CD4-positive, alpha-beta T cell treated with Interleukin-17A for 4 hours (primary cell): Measurements from ENCODE around the gene CTBP2.
"Not testable (repeated sequence)": the region's sequence is repeated elsewhere in the genome, so short reads cannot be mapped to it uniquely, and the experiment has no call there.

ENCODE experiments used
- DNase-seq: peaks from one replicate; pipeline ENCODE4 v3.0.0-alpha.2; 2020; ENCODE audit warnings: mixed read lengths

The CTBP2 gene

DNA sequence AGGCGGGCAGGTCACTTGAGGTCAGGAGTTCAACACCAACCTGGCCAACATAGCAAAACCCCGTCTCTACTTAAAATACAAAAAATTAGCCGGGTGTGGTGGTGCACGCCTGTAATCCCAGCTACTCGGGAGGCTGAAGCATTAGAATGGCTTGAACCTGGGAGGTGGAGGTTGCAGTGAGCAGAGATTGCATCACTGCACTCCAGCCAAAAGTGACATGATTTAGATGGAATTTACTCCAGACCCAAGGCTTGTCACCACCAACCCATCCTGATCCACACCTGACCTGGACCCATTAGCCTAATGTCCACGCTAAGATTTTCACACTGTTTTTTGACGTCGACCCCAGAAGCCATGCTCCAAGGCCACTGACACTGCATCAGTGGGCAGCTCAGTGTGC lies 101.0 kb downstream of the CTBP2 start:
- DNase-seq, result not testable (repeated sequence)

DNA sequence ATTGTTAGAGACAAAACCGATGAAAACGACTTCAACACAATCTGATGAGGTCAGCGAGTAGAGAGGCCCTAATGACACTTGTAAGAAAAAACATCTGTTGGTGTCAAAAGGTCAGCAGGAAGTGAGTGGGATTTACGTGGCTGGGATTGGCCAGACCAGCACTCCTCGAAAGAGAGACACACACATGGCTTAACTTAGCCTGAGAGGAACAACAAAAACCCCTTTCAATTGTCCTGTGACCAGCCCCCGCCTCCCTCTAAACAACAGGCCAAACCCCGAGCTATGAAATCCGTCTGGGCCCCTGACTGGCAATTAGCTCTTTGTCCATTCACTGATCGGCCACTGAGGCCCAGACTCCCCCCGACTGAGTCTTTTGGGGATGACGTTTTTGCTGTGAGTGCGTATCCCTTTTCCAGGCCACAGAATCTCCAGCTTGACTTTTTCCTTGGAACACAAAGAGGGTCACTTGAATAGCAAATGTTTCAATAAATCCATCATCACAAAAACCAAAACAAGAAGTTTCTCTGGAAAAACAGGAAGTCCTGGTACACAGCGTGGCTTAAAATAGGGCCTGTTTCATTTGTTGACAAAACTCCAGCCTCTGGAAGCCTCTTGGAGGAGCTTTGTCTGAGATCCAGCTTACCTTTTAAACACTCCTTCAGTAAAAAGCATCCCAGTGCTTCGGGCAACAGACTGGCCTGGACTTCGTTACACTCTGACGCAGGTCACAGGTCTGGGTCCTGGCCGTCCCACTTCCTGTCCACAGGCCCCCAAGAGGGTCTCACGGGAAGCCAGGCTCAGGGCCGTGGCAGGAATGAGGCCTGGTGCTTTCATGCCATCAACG lies 103.0 kb downstream of the CTBP2 start:
- DNase-seq, result no peak

DNA sequence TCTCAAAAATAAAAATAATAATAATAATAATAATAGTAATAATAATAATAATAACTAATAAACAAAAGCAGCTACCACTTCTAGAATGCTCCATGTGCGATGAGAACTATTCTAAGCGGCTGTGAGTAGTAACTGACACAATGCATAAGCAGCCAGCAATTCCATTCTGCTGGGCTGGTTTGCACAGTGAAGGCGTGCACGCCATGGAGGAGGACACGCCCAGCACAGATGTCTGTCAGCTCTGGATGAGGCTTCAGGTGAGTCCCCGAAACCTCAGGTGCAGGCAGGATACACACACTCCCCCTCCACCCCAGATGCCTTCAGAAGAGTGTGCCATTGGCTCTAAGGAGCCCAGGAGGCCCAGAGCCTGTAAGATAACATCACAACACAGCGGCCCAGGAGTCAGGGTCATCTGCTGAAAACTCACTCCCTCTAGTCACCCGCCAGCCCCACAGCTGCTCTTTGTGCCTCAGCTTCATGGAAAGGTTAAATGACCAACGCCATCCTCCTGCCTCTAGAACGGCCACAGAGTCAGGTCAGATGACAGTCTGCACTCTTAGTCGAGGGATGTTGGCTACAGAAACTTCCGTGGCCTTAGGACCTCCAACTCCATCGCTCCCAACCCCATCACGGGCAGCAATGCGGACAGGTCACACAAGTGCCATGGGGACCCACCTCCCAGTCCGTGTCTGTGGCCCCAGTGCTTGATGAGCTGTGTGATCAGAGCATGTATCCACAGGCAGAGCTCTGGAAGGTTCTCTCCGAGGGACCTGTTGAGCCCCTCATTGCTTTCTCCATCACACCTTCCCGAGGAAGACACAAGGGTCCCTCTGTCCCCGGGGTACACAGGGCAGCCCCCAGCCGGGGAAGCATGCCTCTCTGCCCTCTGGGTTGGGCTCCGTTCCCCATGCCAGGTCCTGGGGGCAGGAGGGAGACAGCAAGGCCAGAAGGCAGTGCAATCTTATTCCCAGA lies 103.9 kb downstream of the CTBP2 start:
- no peak for DNase-seq

DNA sequence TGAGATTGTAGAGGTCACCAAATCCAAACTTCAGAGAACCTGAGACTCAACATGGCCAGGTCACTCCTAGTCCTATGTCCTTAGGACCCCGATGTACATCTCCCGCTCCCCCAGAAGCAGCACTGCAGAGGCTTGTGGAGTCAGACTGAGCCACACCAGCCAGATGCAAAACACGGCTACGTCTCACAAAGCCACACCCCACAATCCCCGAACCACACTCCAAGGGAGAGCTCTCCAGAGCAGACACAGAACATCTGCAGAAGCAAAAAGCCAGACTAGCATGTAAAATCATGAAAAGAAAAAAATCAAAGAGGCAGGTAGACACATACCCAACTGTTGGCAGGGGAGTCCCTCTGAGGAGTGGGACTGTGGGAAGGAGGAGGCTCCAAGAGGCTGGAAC lies 104.9 kb downstream of the CTBP2 start:
- DNase-seq, result no peak

DNA sequence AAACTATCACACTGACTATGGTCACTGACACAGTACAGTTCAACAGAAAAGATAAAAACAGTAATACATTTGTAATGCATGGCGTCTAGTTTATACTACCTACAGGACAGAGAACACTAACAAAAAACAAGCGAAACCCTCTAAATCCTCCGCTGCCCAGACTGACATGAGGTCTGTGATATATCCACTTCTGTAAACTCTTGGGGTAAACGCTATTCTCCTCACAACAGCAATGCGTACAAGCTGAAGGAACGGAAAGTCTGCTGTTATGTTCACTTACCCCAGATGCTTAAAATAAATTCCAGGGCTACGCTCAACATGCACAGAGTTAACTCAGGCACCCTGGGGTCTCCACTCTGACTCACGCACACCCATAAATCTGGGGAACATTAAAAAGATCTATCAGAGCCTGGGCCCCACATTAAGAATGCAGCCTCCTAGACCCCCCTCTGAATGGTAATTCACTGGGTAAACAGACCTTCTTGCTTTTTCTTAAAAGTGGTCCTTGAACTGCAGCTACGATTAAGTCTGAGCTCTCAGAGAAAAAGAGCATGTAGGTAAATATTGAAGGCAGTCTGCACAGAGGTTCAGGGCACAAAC lies 105.6 kb downstream of the CTBP2 start:
- DNase-seq, result no peak

DNA sequence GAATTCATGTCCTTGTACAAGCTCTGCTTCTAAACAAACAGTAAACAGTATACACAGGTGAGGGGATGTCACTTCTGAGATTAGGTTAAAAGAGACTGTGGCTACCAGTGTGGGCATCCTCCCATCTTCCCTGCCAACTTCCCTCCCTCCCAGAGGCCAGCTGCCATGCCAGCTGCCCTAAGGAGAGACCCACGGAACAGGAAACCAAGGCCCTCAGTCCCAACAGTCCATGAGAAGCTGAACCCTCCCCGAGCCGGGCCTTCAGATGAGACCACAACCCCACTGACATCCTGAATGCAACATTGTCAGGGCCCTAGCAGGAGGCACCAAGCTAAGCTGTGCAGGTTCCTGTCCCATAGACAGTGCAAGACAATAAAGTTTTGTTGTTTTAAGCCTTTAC lies 106.1 kb downstream of the CTBP2 start:
- DNase-seq, result no peak

DNA sequence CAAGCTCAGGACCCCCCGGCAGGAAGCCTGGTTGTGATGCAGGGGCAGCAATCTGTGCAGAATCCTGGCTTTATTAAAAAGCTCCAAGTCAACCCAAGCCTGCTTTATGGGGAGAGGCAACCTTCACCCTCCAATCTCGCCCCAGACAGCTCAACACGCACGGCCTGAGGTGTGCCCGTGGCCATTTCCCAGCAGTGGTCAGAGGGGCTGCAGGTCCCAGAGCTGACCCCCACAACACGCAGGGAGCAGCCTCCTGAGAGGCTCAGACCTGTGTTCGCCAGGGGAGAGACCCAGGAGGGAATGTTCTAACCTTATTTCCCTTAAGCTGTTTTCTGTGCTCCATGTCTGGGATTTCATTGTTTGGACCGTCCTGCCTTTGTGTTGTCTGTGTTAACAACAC lies 108.2 kb downstream of the CTBP2 start:
- no peak for DNase-seq

DNA sequence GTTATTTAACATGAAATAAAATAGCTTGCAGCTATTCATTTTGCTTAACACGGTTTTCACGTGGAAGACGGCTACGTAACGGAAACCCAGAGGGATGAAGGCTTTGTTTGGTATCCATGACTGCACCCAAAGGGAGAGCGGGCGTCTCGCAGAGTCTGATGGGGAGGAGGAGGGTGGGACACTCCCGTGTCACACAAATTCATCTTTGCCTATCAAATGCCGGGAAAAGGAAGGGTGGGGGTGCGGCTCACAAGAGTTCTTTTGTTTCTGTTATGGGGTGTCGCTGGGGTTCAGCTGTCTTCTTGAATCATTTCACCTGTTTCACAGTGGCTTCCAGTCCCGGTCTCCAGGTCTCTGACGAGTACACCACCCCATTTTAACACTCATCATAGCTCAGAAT lies 110.0 kb downstream of the CTBP2 start:
- no peak for DNase-seq

DNA sequence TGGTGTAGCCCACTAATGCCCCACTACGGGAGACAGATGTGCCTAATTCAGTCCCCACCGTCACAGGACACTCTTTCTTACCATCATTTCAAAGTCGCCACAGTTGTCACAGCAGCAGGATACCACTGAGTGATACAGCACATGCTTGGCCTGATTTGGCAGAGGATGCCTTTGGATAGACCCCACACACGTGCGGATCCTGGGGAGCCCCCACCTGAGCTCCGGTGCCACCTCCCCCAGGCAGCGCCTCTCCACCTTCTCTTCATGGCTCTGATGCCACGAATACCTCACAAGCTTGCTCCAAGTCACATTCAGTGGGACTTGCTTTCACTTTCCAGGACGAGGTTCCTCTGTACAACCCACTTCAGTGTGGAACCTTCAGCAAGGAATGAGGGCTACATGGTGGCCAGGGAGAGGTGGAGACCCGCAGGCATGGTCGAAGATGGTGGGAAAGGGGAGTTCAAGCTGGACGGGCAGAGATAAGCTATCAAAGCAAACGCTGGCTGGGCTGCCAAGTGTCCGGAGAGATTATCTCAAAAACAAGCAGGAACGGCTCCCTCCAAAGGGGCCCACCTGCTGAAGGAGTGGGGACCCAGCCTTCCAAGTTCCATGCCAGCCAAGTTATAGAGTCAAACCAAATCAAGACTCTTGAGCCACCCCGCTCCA lies 111.0 kb downstream of the CTBP2 start:
- DNase-seq, result no peak

DNA sequence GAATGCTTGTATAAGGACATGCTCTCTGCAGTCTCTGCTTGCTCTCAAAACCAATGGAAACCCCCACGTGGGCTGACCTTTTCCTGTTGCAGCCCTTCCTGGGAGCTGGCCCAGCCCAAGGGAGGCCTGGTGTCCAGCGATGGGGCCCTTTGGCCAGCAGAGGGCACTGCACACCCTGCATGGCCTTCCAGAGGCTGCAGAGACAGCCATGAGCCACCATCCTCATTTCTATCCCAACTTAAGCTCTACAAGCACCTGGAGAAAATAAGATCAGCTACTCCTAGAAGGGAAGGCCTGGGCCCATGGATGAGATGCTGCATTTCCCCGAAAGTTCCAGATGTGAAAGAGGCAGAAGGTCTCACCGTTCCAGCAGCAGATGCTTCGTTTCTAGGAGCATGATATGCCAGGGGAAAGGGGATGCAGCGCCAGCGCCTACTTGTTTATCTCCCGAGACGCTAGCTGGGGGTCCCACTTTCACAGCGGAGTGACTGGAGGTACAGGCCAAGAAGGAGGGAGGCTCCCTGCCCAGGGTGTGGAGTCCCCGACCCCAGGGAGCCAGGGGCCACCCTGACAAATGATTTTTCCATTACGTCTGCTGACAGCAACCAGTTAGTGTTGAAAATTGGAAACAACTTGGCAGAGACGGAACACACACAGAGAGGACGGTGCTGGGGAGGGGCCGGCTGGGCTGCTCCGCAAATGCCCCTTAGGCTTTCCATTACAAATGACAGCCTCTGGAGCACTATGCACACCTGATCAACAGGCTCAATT lies 112.1 kb downstream of the CTBP2 start:
- peak; percentile 51 for DNase-seq

DNA sequence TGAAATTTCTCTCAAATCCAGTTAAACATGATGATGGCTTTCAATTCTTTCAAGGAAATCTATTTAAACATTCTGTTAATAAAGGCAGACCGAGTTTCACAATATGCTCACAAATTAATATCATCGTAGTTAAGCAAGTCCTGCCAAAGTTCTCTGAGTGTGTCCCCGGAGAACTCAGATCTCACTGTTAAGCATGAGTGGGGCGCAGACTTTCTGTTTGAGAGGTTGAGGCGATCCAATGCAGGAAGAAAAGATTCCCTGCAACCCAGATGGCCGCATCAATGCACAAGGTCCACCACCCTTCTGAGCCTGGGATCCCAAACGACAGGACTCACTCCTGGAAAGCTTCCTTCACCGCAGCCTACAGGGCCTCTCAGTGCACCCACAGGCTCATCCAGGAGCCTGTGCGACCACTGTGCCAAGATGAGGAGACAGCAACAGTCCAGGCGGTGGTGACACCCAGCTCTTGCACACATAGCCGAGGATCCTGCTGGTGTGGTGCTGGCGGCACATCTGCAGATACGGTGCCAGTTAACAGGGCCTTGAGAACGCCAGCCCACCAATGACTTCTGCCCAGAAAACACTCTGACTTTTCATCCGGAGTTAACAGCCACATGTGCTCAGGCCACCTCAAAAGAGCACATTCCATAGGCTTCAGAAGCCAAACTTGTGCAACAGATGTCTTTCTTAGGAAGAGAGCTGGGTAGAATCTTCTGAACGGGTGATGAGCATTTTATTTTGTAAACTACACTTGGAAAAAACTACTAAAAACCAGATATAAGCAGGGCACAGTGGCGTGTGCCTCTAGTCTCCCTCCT lies 116.3 kb downstream of the CTBP2 start:
- no peak for DNase-seq

DNA sequence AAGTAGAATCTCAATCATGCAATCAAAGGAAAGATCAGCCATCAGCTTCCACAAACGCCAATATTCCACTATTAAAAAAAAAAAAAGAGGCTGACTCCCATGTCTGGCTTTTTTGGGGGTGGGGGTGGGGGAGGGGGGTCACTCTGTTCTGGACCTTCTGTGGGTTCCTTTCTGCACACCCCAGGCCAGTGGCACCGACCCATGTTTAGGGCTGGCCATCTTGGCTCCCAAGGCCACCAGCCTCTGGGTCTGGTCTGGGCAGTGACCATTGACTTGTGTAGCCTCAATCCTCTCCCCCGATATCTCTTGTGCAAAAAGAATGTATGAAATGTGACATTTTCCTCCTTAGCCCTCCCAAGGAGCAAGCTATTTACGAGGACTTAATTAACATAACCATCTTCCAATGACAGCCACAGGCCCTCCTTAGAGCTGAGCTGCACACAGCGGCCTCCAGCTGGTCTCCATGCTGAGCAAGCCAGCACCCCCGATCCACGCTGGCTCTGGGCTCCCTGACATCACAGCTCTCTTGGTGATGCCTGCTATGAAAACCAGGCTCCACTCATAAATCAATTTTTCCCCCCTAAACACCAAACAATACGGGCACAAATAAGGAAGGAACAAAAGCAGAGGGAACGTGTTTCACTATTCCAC lies 118.4 kb downstream of the CTBP2 start:
- DNase-seq, result no peak

DNA sequence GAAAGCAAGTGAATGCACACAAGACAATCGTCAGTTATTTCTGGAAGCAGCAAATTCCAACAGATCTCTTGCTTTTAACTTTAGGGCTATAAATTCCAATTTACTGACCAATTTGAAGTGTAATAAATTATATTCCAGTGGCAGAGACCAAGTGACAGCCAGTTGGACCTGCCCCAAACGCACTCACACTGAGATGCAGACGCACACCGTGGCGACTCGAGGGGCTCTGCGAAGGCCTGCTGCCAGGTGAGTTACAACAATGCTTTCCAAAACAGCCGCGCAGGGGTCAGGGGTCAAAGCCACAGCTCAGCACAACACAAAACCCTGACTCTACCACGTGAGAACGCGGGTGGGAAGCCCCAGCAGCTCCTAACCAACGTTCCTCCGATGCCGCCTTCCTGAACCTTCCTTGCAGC lies 121.0 kb downstream of the CTBP2 start:
- no peak for DNase-seq

DNA sequence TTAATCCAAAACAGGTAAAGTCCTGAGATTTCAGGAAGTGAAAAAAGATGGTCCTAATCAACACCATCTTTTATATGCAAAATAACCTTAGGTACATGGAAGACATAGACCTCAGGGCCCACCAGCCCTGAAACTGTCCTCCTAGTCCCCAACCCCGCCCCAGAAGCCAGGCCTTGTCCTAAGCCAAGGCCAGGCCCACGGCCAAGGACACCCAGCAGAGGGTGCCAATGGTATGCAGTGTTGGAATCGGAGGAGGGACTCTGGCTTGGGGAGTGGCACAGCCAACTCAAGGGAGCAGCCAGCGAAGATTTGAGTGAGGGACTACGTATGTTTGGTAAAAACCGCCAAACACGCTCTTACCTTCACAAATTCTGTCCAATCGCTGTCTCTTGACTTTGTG lies 121.7 kb downstream of the CTBP2 start:
- DNase-seq, result no peak

DNA sequence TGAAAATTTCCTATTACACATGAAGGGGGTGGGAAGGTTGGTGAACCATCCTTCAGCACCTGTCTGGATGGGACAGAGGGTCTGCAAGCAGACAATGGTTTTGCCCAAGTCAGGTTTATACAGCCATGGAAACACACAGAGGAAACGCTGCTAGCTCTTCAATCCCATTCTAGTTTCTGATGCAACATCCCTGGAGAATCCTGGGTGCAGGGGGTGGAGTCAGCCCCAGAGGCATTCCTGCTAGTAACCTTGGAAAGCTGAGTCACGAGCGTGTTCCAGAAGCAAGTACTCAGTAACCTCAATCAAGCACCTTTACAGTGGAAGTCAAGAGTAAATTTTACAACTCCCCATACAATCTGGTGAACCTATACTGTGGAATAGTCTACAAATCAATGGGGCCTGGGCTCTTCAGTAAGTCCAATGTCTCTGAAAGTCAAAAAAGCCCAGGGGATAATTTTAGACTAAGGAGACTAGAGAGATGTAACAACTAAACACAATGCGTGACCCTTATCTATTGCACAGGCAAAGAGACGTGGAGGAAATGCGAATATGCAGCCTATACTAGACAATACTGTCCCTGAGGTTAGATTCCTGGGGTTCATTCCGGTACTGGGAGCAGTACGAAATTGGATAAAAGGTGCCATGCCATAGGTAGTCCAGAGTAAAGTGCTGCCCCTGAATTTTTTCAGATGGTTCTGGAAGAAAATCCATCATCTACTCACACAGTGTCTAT lies 123.1 kb downstream of the CTBP2 start:
- no peak for DNase-seq

DNA sequence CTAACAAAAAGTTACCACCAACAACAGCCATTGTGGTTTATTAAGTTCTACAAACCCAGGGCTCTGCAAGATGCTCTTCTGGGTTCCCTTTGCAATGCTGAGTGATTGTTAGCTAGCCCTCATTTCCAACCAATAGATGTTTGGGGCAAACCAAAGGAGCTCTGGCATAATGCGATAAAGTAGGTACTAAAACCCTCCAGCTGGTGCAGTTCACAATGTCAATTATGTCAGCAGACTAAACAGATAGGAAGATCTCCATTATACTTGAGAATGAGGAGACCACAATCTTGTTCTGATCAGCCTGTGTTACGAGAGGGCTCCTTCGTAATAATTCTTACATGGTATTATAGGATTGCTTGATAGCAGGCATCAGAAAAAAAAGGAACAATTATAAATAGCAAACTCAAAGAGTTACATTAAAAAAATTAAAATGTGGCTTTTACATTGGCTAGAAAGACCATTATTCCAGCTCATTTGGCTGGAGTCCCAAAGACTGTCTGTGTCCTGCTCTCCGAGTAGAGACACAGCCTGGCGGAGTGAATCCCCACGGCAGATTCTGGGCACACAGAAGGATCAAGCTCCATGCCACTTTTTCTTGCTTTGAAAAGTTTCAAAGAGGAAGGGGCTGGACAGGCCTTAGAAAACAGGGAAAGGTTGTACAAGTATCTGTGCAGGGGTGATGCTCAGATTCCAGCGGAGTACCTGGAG lies 124.6 kb downstream of the CTBP2 start:
- no peak for DNase-seq

DNA sequence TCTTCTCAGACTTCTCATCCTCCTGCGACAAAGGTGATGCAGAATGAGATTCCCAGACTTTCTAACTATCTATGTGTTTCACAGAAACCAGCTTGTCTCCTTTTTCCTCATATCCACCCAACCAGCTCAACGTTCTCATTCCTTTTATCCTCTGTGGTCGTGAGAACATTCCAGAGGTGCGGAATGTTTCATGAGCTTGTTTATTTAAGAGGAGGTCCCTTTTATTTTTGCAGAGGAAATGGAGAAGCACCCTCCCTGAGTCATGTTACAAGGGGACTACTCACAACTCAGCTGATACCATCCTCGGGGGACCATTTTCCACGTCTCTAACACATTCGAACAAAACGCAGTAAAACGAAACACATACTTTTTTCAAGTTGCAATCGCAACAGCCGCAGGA lies 125.2 kb downstream of the CTBP2 start:
- DNase-seq, result no peak

DNA sequence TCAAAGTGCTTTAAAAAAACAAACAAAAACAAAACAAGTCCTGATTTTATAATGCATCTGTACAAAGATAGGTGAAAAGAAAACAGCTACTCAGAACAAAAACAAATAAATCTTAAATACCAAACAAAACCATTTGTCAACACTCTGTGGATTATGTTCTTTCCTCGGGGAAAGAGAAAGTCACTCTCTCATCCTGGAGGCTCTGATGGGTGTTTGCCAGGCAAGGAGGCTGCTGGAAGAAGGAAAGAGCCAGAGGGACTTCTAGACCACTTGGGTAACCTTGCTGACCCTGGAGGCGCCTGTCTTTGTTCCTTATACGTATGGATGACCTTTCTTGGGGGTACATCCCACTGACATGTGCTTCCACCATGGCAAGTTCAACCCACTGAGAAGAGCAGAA lies 125.7 kb downstream of the CTBP2 start:
- DNase-seq, result no peak
